GM12878 (cell line): ENCODE results near the gene LRCH4. TPM values are rescaled to one million over a fixed set of nuclear protein-coding genes. Genes with fewer than 3 reads are reported as not detected.

ENCODE experiments used
- BCL11A ChIP-seq: IDR thresholded peaks from 2 replicates; pipeline ENCODE4 v1.6.1; 2011; ENCODE audit warnings: low read depth, low read length
- BRCA1 ChIP-seq: IDR thresholded peaks from 2 replicates; pipeline ENCODE4 v1.6.1; 2011; ENCODE audit warnings: low read depth, low read length, improper control_type of control experiment
- CBX3 ChIP-seq: fragments of 200-600 bp; sonication (generic); IDR thresholded peaks from 2 replicates; pipeline ENCODE4 v1.6.1; 2016; ENCODE audit warnings: low read depth, borderline replicate concordance
- CEBPB ChIP-seq, 2 experiments: fragments of 150-350 bp in 1 of 2; IDR thresholded peaks; 2 replicates each; pipeline ENCODE4 v1.6.1; 2012 to 2014; ENCODE audit warnings: low read depth in 2 of 2, low read length in 2 of 2, borderline replicate concordance in 1 of 2, inconsistent platforms in 1 of 2
- CUX1 ChIP-seq: IDR thresholded peaks from 2 replicates; pipeline ENCODE4 v1.6.1; 2012; ENCODE audit warnings: improper control_type of control experiment, low read depth, low read length; ENCODE audit not compliant: insufficient replicate concordance
- ESRRA ChIP-seq: IDR thresholded peaks from 2 replicates; pipeline ENCODE4 v1.6.1; 2012; ENCODE audit warnings: mild to moderate bottlenecking, low read length, improper control_type of control experiment
- EZH2 ChIP-seq: IDR thresholded peaks from 2 replicates; pipeline ENCODE4 v1.6.1; 2012; ENCODE audit warnings: low read depth, mild to moderate bottlenecking, control low read depth, inconsistent platforms, low read length, borderline replicate concordance; ENCODE audit not compliant: control insufficient read depth
- LARP7 ChIP-seq: fragments of 450-650 bp; IDR thresholded peaks from 2 replicates; pipeline ENCODE4 v1.6.1; 2017; ENCODE audit warnings: mild to moderate bottlenecking
- MEF2B ChIP-seq: fragments of 450-650 bp; IDR thresholded peaks from 2 replicates; pipeline ENCODE4 v1.6.1; 2018; ENCODE audit warnings: mild to moderate bottlenecking, moderate library complexity; ENCODE audit not compliant: partially characterized antibody, poor library complexity, severe bottlenecking
- MTA2 ChIP-seq: fragments of 450-650 bp; IDR thresholded peaks from 2 replicates; pipeline ENCODE4 v1.6.1; 2016; ENCODE audit warnings: low read depth, mild to moderate bottlenecking, moderate library complexity
- MYC ChIP-seq: IDR thresholded peaks from 2 replicates; pipeline ENCODE4 v1.6.1; 2011; ENCODE audit warnings: mild to moderate bottlenecking, low read length, moderate library complexity, inconsistent platforms; ENCODE audit not compliant: insufficient read depth, insufficient replicate concordance, insufficient read length, severe bottlenecking
- NR2C1 ChIP-seq: fragments of 450-650 bp; IDR thresholded peaks from 2 replicates; pipeline ENCODE4 v1.6.1; 2017; ENCODE audit warnings: antibody characterized with exemption, mild to moderate bottlenecking, moderate library complexity
- NR2F1 ChIP-seq: fragments of 450-650 bp; conservative IDR thresholded peaks from 2 replicates; pipeline ENCODE4 v1.6.1; 2017; ENCODE audit warnings: mild to moderate bottlenecking
- NRF1 ChIP-seq: conservative IDR thresholded peaks from 2 replicates; pipeline ENCODE4 v1.6.1; 2011; ENCODE audit warnings: mild to moderate bottlenecking, low read depth, low read length, improper control_type of control experiment
- PKNOX1 ChIP-seq: fragments of 450-650 bp; IDR thresholded peaks from 2 replicates; pipeline ENCODE4 v1.6.1; 2016; ENCODE audit warnings: mild to moderate bottlenecking
- TCF3 ChIP-seq: IDR thresholded peaks from 2 replicates; pipeline ENCODE4 v1.6.1; 2012; ENCODE audit warnings: low read depth, mild to moderate bottlenecking, low read length, borderline replicate concordance; ENCODE audit not compliant: insufficient read depth
- TCF7 ChIP-seq: IDR thresholded peaks from 2 replicates; pipeline ENCODE4 v1.6.1; 2014; ENCODE audit warnings: antibody characterized with exemption, borderline replicate concordance
- WRNIP1 ChIP-seq: IDR thresholded peaks from 2 replicates; pipeline ENCODE4 v1.6.1; 2011; ENCODE audit warnings: low read depth, low read length, improper control_type of control experiment, borderline replicate concordance
- YBX1 ChIP-seq: fragments of 450-650 bp; IDR thresholded peaks from 2 replicates; pipeline ENCODE4 v1.6.1; 2016; ENCODE audit warnings: antibody characterized with exemption
- ZBED1 ChIP-seq: IDR thresholded peaks from 2 replicates; pipeline ENCODE4 v1.6.1; 2016; ENCODE audit warnings: borderline replicate concordance
- polyA plus RNA-seq, 11 experiments: library from polyadenylated mRNA; depleted of rRNA in 4 of 11; unstranded in 6 of 11; stranded (reverse) in 5 of 11; fragments of >200 nt; fragmentation: Nextera tagmentation in 4 of 11; fragmentation: Illumina TruSeq in 1 of 11; extraction: Ambion mirVana in 4 of 11; extraction: Trizol in 1 of 11; gene quantifications; 1 replicate in 1 of 11; 2 replicates in 10 of 11; pipeline versions ENCODE4 v1.2.1 to v1.2.3, GENCODE V29; 2011 to 2016; ENCODE audit warnings: inconsistent platforms in 2 of 11, missing spikeins in 2 of 11, low read depth in 1 of 11
- total RNA-seq, 4 experiments: library from RNA; depleted of rRNA in 3 of 4; stranded (reverse); fragments of >200 nt in 3 of 4; fragmentation: Illumina TruSeq in 1 of 4; extraction: Trizol in 1 of 4; gene quantifications; 2 replicates each; pipeline versions ENCODE4 v1.2.1 to v1.2.3, GENCODE V29; 2013 to 2021
- TF ChIP-seq, protein P1 (sequence below): fragments of 450-650 bp; formaldehyde crosslinking; IDR thresholded peaks from 2 replicates; pipeline ENCODE4 v1.4.0; 2022; ENCODE audit warnings: mild to moderate bottlenecking, moderate library complexity

Gene LRCH4
- total and polyA plus RNA-seq, 10 of the 15 experiments (the other 5 are each of a cell fraction or from before 2014, with no cell fraction given): 0.58 to 96.7 (median 28.4) TPM

DNA sequence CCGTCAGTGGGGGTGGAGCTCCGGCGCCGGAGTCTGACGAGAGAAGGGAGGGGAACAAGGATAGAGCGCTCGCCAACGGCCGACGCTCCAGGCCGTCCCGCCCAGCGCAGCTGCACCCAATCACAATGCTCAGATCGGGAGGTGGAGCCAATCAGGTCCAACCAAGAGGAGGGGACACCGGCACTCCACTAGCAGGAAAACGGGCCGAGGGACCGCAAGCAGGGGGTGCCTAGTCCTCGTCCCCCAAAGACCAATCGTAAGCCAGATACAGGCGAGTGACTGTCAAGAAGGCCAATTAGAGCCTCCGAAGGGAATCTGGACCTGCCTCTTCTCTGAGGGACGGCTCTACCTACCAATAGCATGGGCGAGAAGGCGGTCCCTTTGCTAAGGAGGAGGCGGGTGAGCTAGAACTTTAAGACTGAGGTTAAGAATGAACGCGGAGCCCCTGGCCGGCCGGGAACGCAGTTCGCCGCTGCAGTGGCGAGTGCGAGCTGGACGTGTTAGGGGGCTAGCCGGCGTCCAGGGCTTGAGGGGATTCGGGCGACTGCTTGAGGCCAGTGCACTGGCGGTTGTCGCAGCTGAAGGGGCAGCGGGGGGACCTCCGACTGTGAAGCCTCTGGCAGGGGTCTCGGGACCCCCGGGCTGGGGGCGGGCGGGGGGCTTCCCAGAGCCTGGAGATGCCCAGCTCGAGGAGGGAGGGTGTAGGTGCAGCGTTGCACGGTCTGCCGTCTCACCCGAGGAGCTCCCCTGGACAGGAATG is 517 bp upstream of the LRCH4 start, which contains the start of gene FBXO24 (continued):
- TF ChIP-seq TCF3: no peak
- TF ChIP-seq EZH2: no peak
- TF ChIP-seq TCF7: no peak
- no peak for TF ChIP-seq LARP7
- no peak for TF ChIP-seq CEBPB (IDR thresholded peaks at IDR 0.05; ENCODE audit: borderline replicate concordance in 1 of 2, low read depth in 2 of 2, low read length in 2 of 2)
- no peak for TF ChIP-seq WRNIP1
- no peak for TF ChIP-seq NR2F1
- TF ChIP-seq YBX1: no peak
- peak; percentile 47 for TF ChIP-seq MYC
- no peak for TF ChIP-seq BCL11A
- TF ChIP-seq MTA2: no peak
- no peak; the same call in 1 of the 2 replicates for TF ChIP-seq NRF1
- TF ChIP-seq ZBED1: no peak
- TF ChIP-seq MEF2B: peak; percentile 27
- TF ChIP-seq, protein P1, sequence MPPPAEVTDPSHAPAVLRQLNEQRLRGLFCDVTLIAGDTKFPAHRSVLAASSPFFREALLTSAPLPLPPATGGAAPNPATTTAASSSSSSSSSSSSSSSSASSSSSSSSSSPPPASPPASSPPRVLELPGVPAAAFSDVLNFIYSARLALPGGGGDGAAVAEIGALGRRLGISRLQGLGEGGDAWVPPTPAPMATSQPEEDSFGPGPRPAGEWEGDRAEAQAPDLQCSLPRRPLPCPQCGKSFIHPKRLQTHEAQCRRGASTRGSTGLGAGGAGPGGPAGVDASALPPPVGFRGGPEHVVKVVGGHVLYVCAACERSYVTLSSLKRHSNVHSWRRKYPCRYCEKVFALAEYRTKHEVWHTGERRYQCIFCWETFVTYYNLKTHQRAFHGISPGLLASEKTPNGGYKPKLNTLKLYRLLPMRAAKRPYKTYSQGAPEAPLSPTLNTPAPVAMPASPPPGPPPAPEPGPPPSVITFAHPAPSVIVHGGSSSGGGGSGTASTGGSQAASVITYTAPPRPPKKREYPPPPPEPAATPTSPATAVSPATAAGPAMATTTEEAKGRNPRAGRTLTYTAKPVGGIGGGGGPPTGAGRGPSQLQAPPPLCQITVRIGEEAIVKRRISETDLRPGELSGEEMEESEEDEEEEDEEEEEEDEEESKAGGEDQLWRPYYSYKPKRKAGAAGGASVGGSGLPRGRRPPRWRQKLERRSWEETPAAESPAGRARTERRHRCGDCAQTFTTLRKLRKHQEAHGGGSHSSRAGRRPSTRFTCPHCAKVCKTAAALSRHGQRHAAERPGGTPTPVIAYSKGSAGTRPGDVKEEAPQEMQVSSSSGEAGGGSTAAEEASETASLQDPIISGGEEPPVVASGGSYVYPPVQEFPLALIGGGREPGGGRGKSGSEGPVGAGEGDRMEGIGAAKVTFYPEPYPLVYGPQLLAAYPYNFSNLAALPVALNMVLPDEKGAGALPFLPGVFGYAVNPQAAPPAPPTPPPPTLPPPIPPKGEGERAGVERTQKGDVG (CRISPR knock-in tag): no peak
- TF ChIP-seq CBX3: no peak
- peak; percentile 100 for TF ChIP-seq PKNOX1
- TF ChIP-seq CUX1: no peak
- TF ChIP-seq BRCA1: no peak
- TF ChIP-seq NR2C1: no peak
- TF ChIP-seq ESRRA: no peak
